Fibroblast of lung (primary cell): ENCODE results near the gene ZNF516.

ENCODE experiments used
- EZH2 ChIP-seq: IDR thresholded peaks from 2 replicates; pipeline ENCODE4 v1.5.1; 2012; ENCODE audit warnings: low read length, control low read depth, mild to moderate bottlenecking; ENCODE audit errors: missing control alignments
- TF ChIP-seq, protein P1 (sequence below), 2 donors: IDR thresholded peaks in 1 of 2; conservative IDR thresholded peaks in 1 of 2; 1 replicate in 1 of 2; 2 replicates in 1 of 2; pipeline ENCODE4 v1.5.1; 2011 to 2012; ENCODE audit warnings: low read length in 2 of 2, control low read depth in 1 of 2, inconsistent platforms in 1 of 2, low read depth in 1 of 2, mild to moderate bottlenecking in 1 of 2

DNA sequence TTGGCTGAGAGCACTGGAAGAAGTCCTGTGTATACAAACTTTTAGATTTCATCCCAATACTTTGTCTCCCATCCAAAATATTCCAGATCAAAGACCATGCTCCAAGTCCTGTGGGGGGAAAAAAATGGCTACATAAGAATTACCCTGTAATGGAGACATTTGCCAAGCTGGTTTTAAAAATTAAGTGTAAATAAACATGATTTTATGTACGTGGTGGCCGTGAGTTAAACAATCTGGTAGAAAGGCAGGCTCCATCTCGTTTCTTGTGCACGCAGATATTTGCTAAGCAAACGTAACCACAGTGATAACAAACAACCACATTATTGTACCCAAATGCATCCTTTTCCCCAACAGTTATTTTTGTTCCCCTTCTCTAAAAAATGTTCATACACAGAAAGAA, 176.4 kb downstream of the ZNF516 start:
- TF ChIP-seq, protein P1, sequence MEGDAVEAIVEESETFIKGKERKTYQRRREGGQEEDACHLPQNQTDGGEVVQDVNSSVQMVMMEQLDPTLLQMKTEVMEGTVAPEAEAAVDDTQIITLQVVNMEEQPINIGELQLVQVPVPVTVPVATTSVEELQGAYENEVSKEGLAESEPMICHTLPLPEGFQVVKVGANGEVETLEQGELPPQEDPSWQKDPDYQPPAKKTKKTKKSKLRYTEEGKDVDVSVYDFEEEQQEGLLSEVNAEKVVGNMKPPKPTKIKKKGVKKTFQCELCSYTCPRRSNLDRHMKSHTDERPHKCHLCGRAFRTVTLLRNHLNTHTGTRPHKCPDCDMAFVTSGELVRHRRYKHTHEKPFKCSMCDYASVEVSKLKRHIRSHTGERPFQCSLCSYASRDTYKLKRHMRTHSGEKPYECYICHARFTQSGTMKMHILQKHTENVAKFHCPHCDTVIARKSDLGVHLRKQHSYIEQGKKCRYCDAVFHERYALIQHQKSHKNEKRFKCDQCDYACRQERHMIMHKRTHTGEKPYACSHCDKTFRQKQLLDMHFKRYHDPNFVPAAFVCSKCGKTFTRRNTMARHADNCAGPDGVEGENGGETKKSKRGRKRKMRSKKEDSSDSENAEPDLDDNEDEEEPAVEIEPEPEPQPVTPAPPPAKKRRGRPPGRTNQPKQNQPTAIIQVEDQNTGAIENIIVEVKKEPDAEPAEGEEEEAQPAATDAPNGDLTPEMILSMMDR (conservative IDR thresholded peaks at IDR 0.05 in 1 of 2, IDR thresholded peaks at IDR 0.05 in 1 of 2; ENCODE audit: low read depth in 1 of 2, low read length in 2 of 2) = no peak
- no peak for TF ChIP-seq EZH2
